Hepatocyte (in vitro differentiated cells): Measurements from ENCODE around the gene PPM1L.
"Not testable (repeated sequence)": the region's sequence is repeated elsewhere in the genome, so short reads cannot be mapped to it uniquely, and the experiment has no call there.

Experiments used
- EZH2 ChIP-seq: fragments of 200-600 bp; sonication (generic); IDR thresholded peaks from 2 replicates; pipeline ENCODE4 v1.6.1; 2016; ENCODE audit warnings: antibody characterized with exemption, mild to moderate bottlenecking, borderline replicate concordance
- EZH2phosphoT487 ChIP-seq: fragments of 200-600 bp; sonication (generic); IDR thresholded peaks from one replicate; pipeline ENCODE4 v1.6.1; 2018; ENCODE audit warnings: antibody characterized with exemption, mild to moderate bottlenecking, low read depth, moderate library complexity; ENCODE audit not compliant: unreplicated experiment, severe bottlenecking
- TF ChIP-seq, protein P1 (sequence below): fragments of 200-600 bp; sonication (generic); IDR thresholded peaks from 2 replicates; pipeline ENCODE4 v1.5.1; 2016; ENCODE audit warnings: antibody characterized with exemption, mild to moderate bottlenecking; ENCODE audit not compliant: poor library complexity

- TF ChIP-seq, protein P1, sequence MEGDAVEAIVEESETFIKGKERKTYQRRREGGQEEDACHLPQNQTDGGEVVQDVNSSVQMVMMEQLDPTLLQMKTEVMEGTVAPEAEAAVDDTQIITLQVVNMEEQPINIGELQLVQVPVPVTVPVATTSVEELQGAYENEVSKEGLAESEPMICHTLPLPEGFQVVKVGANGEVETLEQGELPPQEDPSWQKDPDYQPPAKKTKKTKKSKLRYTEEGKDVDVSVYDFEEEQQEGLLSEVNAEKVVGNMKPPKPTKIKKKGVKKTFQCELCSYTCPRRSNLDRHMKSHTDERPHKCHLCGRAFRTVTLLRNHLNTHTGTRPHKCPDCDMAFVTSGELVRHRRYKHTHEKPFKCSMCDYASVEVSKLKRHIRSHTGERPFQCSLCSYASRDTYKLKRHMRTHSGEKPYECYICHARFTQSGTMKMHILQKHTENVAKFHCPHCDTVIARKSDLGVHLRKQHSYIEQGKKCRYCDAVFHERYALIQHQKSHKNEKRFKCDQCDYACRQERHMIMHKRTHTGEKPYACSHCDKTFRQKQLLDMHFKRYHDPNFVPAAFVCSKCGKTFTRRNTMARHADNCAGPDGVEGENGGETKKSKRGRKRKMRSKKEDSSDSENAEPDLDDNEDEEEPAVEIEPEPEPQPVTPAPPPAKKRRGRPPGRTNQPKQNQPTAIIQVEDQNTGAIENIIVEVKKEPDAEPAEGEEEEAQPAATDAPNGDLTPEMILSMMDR, result not testable (repeated sequence)
- TF ChIP-seq EZH2, EZH2phosphoT487: not testable (repeated sequence)
These were observed 254.1 kb downstream of the PPM1L start for GRCh38 chr3:161010151-161010550.
